ENCODE measurements around the gene ANGEL2.

ANGEL2 gene

GRCh38 chr1:213015099-213016050, at the start of gene ANGEL2:
Gene ANGEL2, minus strand, starts transcription at chr1:213015867. Its CDS starts 196 bp downstream, at chr1:213015671.
- peak; percentile 95 for DNase-seq (ENCODE audit: extremely low spot score)
- CTCF ChIA-PET, result no interaction called here
- TF ChIP-seq L3MBTL2 (conservative IDR thresholded peaks at IDR 0.05) (peak; percentile 58), FOXM1 (IDR thresholded peaks at IDR 0.05; ENCODE audit: borderline replicate concordance) (no peak), PKNOX1 (IDR thresholded peaks at IDR 0.05) (peak; percentile 51), NFRKB (IDR thresholded peaks at IDR 0.05) (no peak), ZNF384 (IDR thresholded peaks at IDR 0.05) (peak; percentile 64), ELF4 (IDR thresholded peaks at IDR 0.05) (peak; percentile 67), ARNT (IDR thresholded peaks at IDR 0.05) (no peak), SUZ12 (IDR thresholded peaks at IDR 0.05) (no peak)
- POLR2A ChIA-PET, result interaction anchor here (0.8 to 1.4 kb wide), 3 partner anchors 13 to 224 kb away, joined by 3 to 4 read pairs (median 3); partner anchors contain the start of genes NSL1 and TATDN3

- ChIA-PET POLR2A (no interaction called here), CTCF (interaction anchor here (1.9 kb wide), 1 partner anchor 9 kb away, joined by 4 read pairs; no protein-coding TSS in a partner anchor)
- no peak for DNase-seq (ENCODE audit: extremely low spot score)
- TF ChIP-seq CTBP1 (IDR thresholded peaks at IDR 0.05; ENCODE audit: borderline replicate concordance) (no peak), HDGF (IDR thresholded peaks at IDR 0.05; ENCODE audit: borderline replicate concordance) (no peak), TARDBP (IDR thresholded peaks at IDR 0.05) (no peak), FOXK2 (IDR thresholded peaks at IDR 0.05) (no peak)
These were observed 45.6 kb upstream of the ANGEL2 start for GRCh38 chr1:213061263-213061662.

GRCh38 chr1:213060836-213061235, 45.2 kb upstream of the ANGEL2 start:
- no peak for DNase-seq (ENCODE audit: extremely low spot score)
- no peak for TF ChIP-seq TARDBP (IDR thresholded peaks at IDR 0.05)
- no peak for TF ChIP-seq LEF1 (IDR thresholded peaks at IDR 0.05; ENCODE audit: borderline replicate concordance)
- ChIA-PET POLR2A (no interaction called here), CTCF (interaction anchor here (1.9 kb wide), 1 partner anchor 9 kb away, joined by 4 read pairs; no protein-coding TSS in a partner anchor)

GRCh38 chr1:213057264-213058059, 41.8 kb upstream of the ANGEL2 start:
- no peak for TF ChIP-seq PKNOX1 (IDR thresholded peaks at IDR 0.05)
- TF ChIP-seq SP1 (IDR thresholded peaks at IDR 0.05), result no peak
- TF ChIP-seq ZNF384 (IDR thresholded peaks at IDR 0.05), result no peak
- no peak for TF ChIP-seq BHLHE40 (IDR thresholded peaks at IDR 0.05; ENCODE audit: borderline replicate concordance)
- no peak for TF ChIP-seq FOXK2 (IDR thresholded peaks at IDR 0.05)
- no peak for TF ChIP-seq ARNT (IDR thresholded peaks at IDR 0.05)
- no peak for TF ChIP-seq SUZ12 (IDR thresholded peaks at IDR 0.05)
- no peak for TF ChIP-seq LEF1 (IDR thresholded peaks at IDR 0.05; ENCODE audit: borderline replicate concordance)
- no peak for TF ChIP-seq CTBP1 (IDR thresholded peaks at IDR 0.05; ENCODE audit: borderline replicate concordance)
- TF ChIP-seq FOXA1 (IDR thresholded peaks at IDR 0.05), result no peak
- no peak for TF ChIP-seq ELF4 (IDR thresholded peaks at IDR 0.05)
- TF ChIP-seq FOXM1 (IDR thresholded peaks at IDR 0.05; ENCODE audit: borderline replicate concordance), result no peak
- POLR2A ChIA-PET, result interaction anchor here (1.1 kb wide), 1 partner anchor 41 kb away, joined by 3 read pairs; the partner anchor contains the start of gene ANGEL2
- CTCF ChIA-PET, result no interaction called here
- no peak for DNase-seq (ENCODE audit: extremely low spot score)

GRCh38 chr1:213055767-213056166, 40.1 kb upstream of the ANGEL2 start:
- DNase-seq (ENCODE audit: extremely low spot score), result no peak
- ChIA-PET POLR2A (no interaction called here), CTCF (no interaction called here)
- TF ChIP-seq ARNT (IDR thresholded peaks at IDR 0.05) (no peak), FOXA1 (IDR thresholded peaks at IDR 0.05) (no peak), HDGF (IDR thresholded peaks at IDR 0.05; ENCODE audit: borderline replicate concordance) (no peak), NFRKB (IDR thresholded peaks at IDR 0.05) (no peak), CTBP1 (IDR thresholded peaks at IDR 0.05; ENCODE audit: borderline replicate concordance) (no peak), ELF4 (IDR thresholded peaks at IDR 0.05) (no peak), TARDBP (IDR thresholded peaks at IDR 0.05) (no peak), FOXM1 (IDR thresholded peaks at IDR 0.05; ENCODE audit: borderline replicate concordance) (no peak), PKNOX1 (IDR thresholded peaks at IDR 0.05) (no peak), SP1 (IDR thresholded peaks at IDR 0.05) (no peak), SUZ12 (IDR thresholded peaks at IDR 0.05) (no peak), FOXK2 (IDR thresholded peaks at IDR 0.05) (no peak)

All from HEK293T (cell line).